IMR-90 (cell line): Measurements from ENCODE around the gene NFIA. TPM values are rescaled to one million over a fixed set of nuclear protein-coding genes. Genes with fewer than 3 reads are reported as not detected.

Source experiments
- ATAC-seq: fragments of 200-7000 bp; cut with Tn5 transposase; 2 replicates; pipeline ENCODE4 v1.9.1; 2020; ENCODE audit warnings: low read depth, mild to moderate bottlenecking, moderate library complexity
- BruUV-seq: library from RNA; stranded (reverse); fragments of 400-500 nt; replicated peaks from 2 replicates; lab custom pipeline; 2021; lab: Mats Ljungman, UMichigan
- CTCF ChIA-PET: fragments of 300-600 bp; formaldehyde crosslinking; extraction: SDS; loops from one replicate; lab custom pipeline; 2021; ENCODE audit warnings: antibody characterized with exemption; lab: Yijun Ruan, JAX
- POLR2A ChIA-PET: fragments of 300-600 bp; sonication (Branson Sonifier 250); formaldehyde crosslinking; loops from one replicate; lab custom pipeline; 2022; ENCODE audit warnings: antibody characterized with exemption; ENCODE audit not compliant: unreplicated experiment; lab: Charles Lee
- DNase-seq: peaks from one replicate; pipeline ENCODE4 v3.0.0; 2013
- H2AFZ ChIP-seq: replicated peaks from 2 replicates; pipeline ENCODE3; 2013; ENCODE audit warnings: low read length, mild to moderate bottlenecking; ENCODE audit not compliant: poor library complexity
- H2AK5ac ChIP-seq: 2 replicates; pipeline ENCODE4 v1.6.1; 2013; ENCODE audit warnings: low read depth, low read length, inconsistent platforms
- H2AK9ac ChIP-seq: replicated peaks from 2 replicates; pipeline ENCODE3; 2013; ENCODE audit warnings: mild to moderate bottlenecking, low read depth, low read length, moderate library complexity; ENCODE audit not compliant: poor library complexity
- H2BK120ac ChIP-seq: 2 replicates; pipeline ENCODE4 v1.6.1; 2013; ENCODE audit warnings: low read depth, low read length, inconsistent platforms
- H2BK15ac ChIP-seq: 3 replicates; pipeline ENCODE4 v1.6.1; 2013; ENCODE audit warnings: low read depth, low read length, inconsistent platforms
- H2BK20ac ChIP-seq: 2 replicates; pipeline ENCODE4 v1.6.1; 2013; ENCODE audit warnings: low read depth, mild to moderate bottlenecking, inconsistent platforms, low read length, moderate library complexity
- H2BK5ac ChIP-seq: 2 replicates; pipeline ENCODE4 v1.6.1; 2013; ENCODE audit warnings: mild to moderate bottlenecking, low read depth, low read length, inconsistent platforms; ENCODE audit not compliant: poor library complexity, severe bottlenecking
- H3K14ac ChIP-seq: replicated peaks from 2 replicates; pipeline ENCODE4 v1.6.1; 2013; ENCODE audit warnings: low read depth, low read length, inconsistent platforms
- H3K18ac ChIP-seq: 2 replicates; pipeline ENCODE4 v1.6.1; 2013; ENCODE audit warnings: low read depth, low read length, control low read depth
- H3K23ac ChIP-seq: 2 replicates; pipeline ENCODE4 v1.6.1; 2013; ENCODE audit warnings: low read depth, low read length, inconsistent platforms
- H3K27ac ChIP-seq: 2 replicates; pipeline ENCODE4 v1.5.1; 2013; ENCODE audit warnings: mild to moderate bottlenecking, control low read depth, low read length; ENCODE audit not compliant: insufficient read depth
- H3K27me3 ChIP-seq: 2 replicates; pipeline ENCODE4 v1.6.1; 2013; ENCODE audit warnings: low read length; ENCODE audit not compliant: control insufficient read depth, insufficient read depth
- H3K36me3 ChIP-seq: 2 replicates; pipeline ENCODE4 v1.6.1; 2013; ENCODE audit warnings: low read length, mixed read lengths; ENCODE audit not compliant: control insufficient read depth, insufficient read depth
- H3K4ac ChIP-seq: 2 replicates; pipeline ENCODE4 v1.6.1; 2013; ENCODE audit warnings: low read depth, low read length, inconsistent platforms
- H3K4me1 ChIP-seq: 2 replicates; pipeline ENCODE4 v1.6.1; 2013; ENCODE audit warnings: low read length, mixed read lengths; ENCODE audit not compliant: control insufficient read depth, insufficient read depth
- H3K4me2 ChIP-seq: 2 replicates; pipeline ENCODE4 v1.6.1; 2013; ENCODE audit warnings: low read depth, mild to moderate bottlenecking, control low read depth, low read length, moderate library complexity
- H3K4me3 ChIP-seq: 2 replicates; pipeline ENCODE4 v1.5.1; 2013; ENCODE audit warnings: low read depth, mild to moderate bottlenecking, control low read depth, low read length, moderate library complexity; ENCODE audit not compliant: insufficient read depth
- H3K56ac ChIP-seq: 2 replicates; pipeline ENCODE4 v1.6.1; 2013; ENCODE audit warnings: low read length, inconsistent platforms; ENCODE audit not compliant: insufficient read depth; ENCODE audit errors: extremely low read depth
- H3K79me1 ChIP-seq, 2 experiments: 2 replicates each; pipeline ENCODE4 v1.6.1; 2013; ENCODE audit warnings: low read length in 2 of 2, inconsistent platforms in 1 of 2, low read depth in 1 of 2
- H3K9ac ChIP-seq: 2 replicates; pipeline ENCODE4 v1.6.1; 2013; ENCODE audit warnings: low read depth, low read length, control low read depth
- H3K9me1 ChIP-seq: 2 replicates; pipeline ENCODE4 v1.6.1; 2013; ENCODE audit warnings: low read length, inconsistent platforms; ENCODE audit not compliant: insufficient read depth
- H3K9me3 ChIP-seq: 2 replicates; pipeline ENCODE4 v1.6.1; 2013; ENCODE audit warnings: low read length; ENCODE audit not compliant: control insufficient read depth, insufficient read depth
- H4K20me1 ChIP-seq: 2 replicates; pipeline ENCODE4 v1.6.1; 2013; ENCODE audit warnings: low read length, inconsistent platforms; ENCODE audit not compliant: insufficient read depth
- H4K5ac ChIP-seq: 2 replicates; pipeline ENCODE4 v1.6.1; 2013; ENCODE audit warnings: mild to moderate bottlenecking, low read depth, low read length, control low read depth
- H4K8ac ChIP-seq, 2 experiments: 2 replicates each; pipeline ENCODE4 v1.6.1; 2013; ENCODE audit warnings: low read depth in 2 of 2, low read length in 2 of 2, control low read depth in 1 of 2, inconsistent platforms in 1 of 2
- H4K91ac ChIP-seq: 2 replicates; pipeline ENCODE4 v1.6.1; 2013; ENCODE audit warnings: low read depth, low read length, inconsistent platforms; ENCODE audit not compliant: insufficient read depth
- BHLHE40 ChIP-seq: fragments of 150-350 bp; IDR thresholded peaks from 2 replicates; pipeline ENCODE4 v1.6.1; 2016; ENCODE audit warnings: mild to moderate bottlenecking, low read depth, low read length
- CHD1 ChIP-seq: IDR thresholded peaks from 2 replicates; pipeline ENCODE4 v1.6.1; 2012; ENCODE audit warnings: low read depth, low read length, improper control_type of control experiment
- ELK1 ChIP-seq: fragments of 150-350 bp; IDR thresholded peaks from 2 replicates; pipeline ENCODE4 v1.6.1; 2016; ENCODE audit warnings: low read depth, mild to moderate bottlenecking, low read length, moderate library complexity, borderline replicate concordance
- FOS ChIP-seq: fragments of 150-350 bp; IDR thresholded peaks from 2 replicates; pipeline ENCODE4 v1.6.1; 2016; ENCODE audit warnings: low read depth, low read length
- MAFK ChIP-seq: IDR thresholded peaks from 2 replicates; pipeline ENCODE4 v1.6.1; 2012; ENCODE audit warnings: low read depth, low read length, improper control_type of control experiment
- MAZ ChIP-seq: IDR thresholded peaks from 2 replicates; pipeline ENCODE4 v1.6.1; 2012; ENCODE audit warnings: low read depth, mild to moderate bottlenecking, low read length, improper control_type of control experiment, moderate library complexity, borderline replicate concordance
- MXI1 ChIP-seq: IDR thresholded peaks from 2 replicates; pipeline ENCODE4 v1.6.1; 2012; ENCODE audit warnings: low read depth, mild to moderate bottlenecking, low read length, moderate library complexity, borderline replicate concordance
- NFE2L2 ChIP-seq: fragments of 150-350 bp; IDR thresholded peaks from 2 replicates; pipeline ENCODE4 v1.6.1; 2016; ENCODE audit warnings: low read depth, mild to moderate bottlenecking, low read length
- RAD21 ChIP-seq: IDR thresholded peaks from 2 replicates; pipeline ENCODE4 v1.6.1; 2012; ENCODE audit warnings: low read length, improper control_type of control experiment
- RCOR1 ChIP-seq: IDR thresholded peaks from 2 replicates; pipeline ENCODE4 v1.6.1; 2012; ENCODE audit warnings: mild to moderate bottlenecking, low read length, improper control_type of control experiment; ENCODE audit not compliant: insufficient replicate concordance
- SMC3 ChIP-seq: fragments of 150-350 bp; IDR thresholded peaks from 2 replicates; pipeline ENCODE4 v1.6.1; 2016; ENCODE audit warnings: low read depth, mild to moderate bottlenecking, antibody characterized with exemption, low read length, moderate library complexity
- WGBS, 2 experiments: methylation state at CpG; one replicate each; pipeline versions ENCODE4 v1.1.5 to v1.1.7; 2013; ENCODE audit warnings: missing lambda C conversion rate in 2 of 2; ENCODE audit not compliant: insufficient read length in 1 of 2; ENCODE audit errors: extremely low coverage in 2 of 2; 5-methylcytosine and 5-hydroxymethylcytosine counted together
- dilution Hi-C: fragments of 300-500 bp; cut with HindIII; formaldehyde crosslinking; loops from one replicate; pipeline ENCODE4 v1.14.3; 2018; ENCODE audit warnings: low sequenced_read_pairs; ENCODE audit not compliant: unreplicated experiment
- in situ Hi-C: fragments of 300-500 bp; cut with MboI; formaldehyde crosslinking; loops from 3 replicates; pipeline ENCODE4 v1.14.3; 2019; ENCODE audit warnings: low sequenced_read_pairs, inconsistent platforms, mixed read lengths
- intact Hi-C: fragments of 100-400 bp; cut with micrococcal nuclease; formaldehyde crosslinking; loops from 2 replicates; pipeline ENCODE4 v1.10.0; 2022
- polyA plus RNA-seq, 3 experiments: library from polyadenylated mRNA; depleted of rRNA; stranded (reverse); fragments of >200 nt; gene quantifications; 2 replicates each; pipeline ENCODE4 v1.2.3, GENCODE V29; 2012; ENCODE audit warnings: low replicate concordance in 1 of 3
- total RNA-seq: library from RNA; depleted of rRNA; stranded (reverse); fragments of >200 nt; gene quantifications from 2 replicates; pipeline ENCODE4 v1.2.3, GENCODE V29; 2012
- TF ChIP-seq, protein P1 (sequence below): fragments of 150-350 bp; IDR thresholded peaks from 2 replicates; pipeline ENCODE4 v1.6.1; 2017; ENCODE audit warnings: mild to moderate bottlenecking, antibody characterized with exemption, low read length, low read depth

Gene NFIA
- total and polyA plus RNA-seq, 2 of the 4 experiments (the other 2 are of a cell fraction), result 1.6 to 2.2 TPM

DNA sequence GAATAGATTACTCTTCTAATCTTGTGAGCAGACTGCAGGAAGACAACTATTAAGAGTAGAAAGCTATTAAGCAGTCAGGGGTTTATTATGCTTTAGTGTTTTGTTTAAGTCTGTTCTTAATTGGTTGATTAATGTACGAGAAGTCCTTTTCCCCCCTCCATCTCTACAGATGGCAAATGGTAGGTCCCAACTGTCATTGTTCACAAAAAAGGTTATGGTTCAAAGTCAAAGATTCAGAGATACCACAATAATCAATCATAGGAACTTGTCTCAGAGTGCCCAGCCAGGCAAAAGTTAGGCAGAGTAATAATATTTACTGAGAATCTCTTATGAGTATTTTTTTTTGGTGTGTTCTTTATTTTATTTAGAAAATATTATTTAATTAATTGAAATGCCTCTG lies 26.8 kb downstream of the NFIA start:
- dilution Hi-C loops, result no loop called here
- ATAC-seq, result no peak
- Histone ChIP-seq H2BK20ac (no peak overlapping the region), H3K4me2 (no peak overlapping the region), H3K9ac (no peak overlapping the region), H3K18ac (no peak overlapping the region), H3K27me3 (no peaks in the 10 kb centered on the region), H3K36me3 (no peaks in the 10 kb centered on the region), H3K23ac (no peak overlapping the region), H3K4ac (no peak overlapping the region), H3K79me1 (no peaks in the 10 kb centered on the region), H3K4me1 (no peaks in the 10 kb centered on the region), H4K91ac (no peak overlapping the region), H2BK120ac (no peak overlapping the region), H3K14ac (no peak overlapping the region), H3K56ac (no peak overlapping the region), H2AK5ac (no peak overlapping the region), H3K9me3 (no peaks in the 10 kb centered on the region), H2BK15ac (no peak overlapping the region), H2BK5ac (no peak overlapping the region), H3K27ac (no peak overlapping the region), H3K9me1 (no peaks in the 10 kb centered on the region), H4K5ac (no peak overlapping the region), H2AFZ (no peak overlapping the region), H2AK9ac (no peak overlapping the region), H4K20me1 (no peaks in the 10 kb centered on the region), H3K4me3 (no peak overlapping the region), H4K8ac (no peak overlapping the region)
- intact Hi-C loops, result no loop called here
- TF ChIP-seq CHD1 (no peak), FOS (no peak), RAD21 (no peak), ELK1 (no peak), BHLHE40 (no peak), RCOR1 (no peak), MXI1 (no peak), NFE2L2 (no peak), MAZ (no peak), MAFK (no peak), SMC3 (no peak)
- TF ChIP-seq, protein P1, sequence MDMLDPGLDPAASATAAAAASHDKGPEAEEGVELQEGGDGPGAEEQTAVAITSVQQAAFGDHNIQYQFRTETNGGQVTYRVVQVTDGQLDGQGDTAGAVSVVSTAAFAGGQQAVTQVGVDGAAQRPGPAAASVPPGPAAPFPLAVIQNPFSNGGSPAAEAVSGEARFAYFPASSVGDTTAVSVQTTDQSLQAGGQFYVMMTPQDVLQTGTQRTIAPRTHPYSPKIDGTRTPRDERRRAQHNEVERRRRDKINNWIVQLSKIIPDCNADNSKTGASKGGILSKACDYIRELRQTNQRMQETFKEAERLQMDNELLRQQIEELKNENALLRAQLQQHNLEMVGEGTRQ, result no peak
- in situ Hi-C loops, result no loop called here
- CTCF ChIA-PET, result interaction anchor here (0.6 kb wide), 1 partner anchor 130 kb away, joined by 3 read pairs; no protein-coding TSS in a partner anchor
- no TSS peak for BruUV-seq
- DNase-seq, result no peak
- no CpG with 5 or more reads among the region's 1 CpG for WGBS, 2 experiments
- POLR2A ChIA-PET, result no interaction called here
